OCI-M2 (cell line): Measurements from ENCODE around the gene CCDC34.

ENCODE experiments used
- DNase-seq: peaks from one replicate; lab custom pipeline; 2025; ENCODE audit not compliant: unreplicated experiment; lab: John Stamatoyannopoulos, UW

Gene CCDC34

GRCh38 chr11:27291954-27292636 lies 70.9 kb downstream of the CCDC34 start:
- DNase-seq: no peak

- no peak for DNase-seq
Measured at GRCh38 chr11:27291302-27291889, 71.6 kb downstream of the CCDC34 start.

- DNase-seq: no peak
Measured at GRCh38 chr11:27290261-27291050, 72.6 kb downstream of the CCDC34 start.
